HG03103 (cell line): ENCODE data around the gene ZNF33A.
"Not testable (repeated sequence)": the region's sequence is repeated elsewhere in the genome, so short reads cannot be mapped to it uniquely, and the experiment has no call there.

Source experiments
- ATAC-seq: cut with Tn5 transposase; IDR thresholded peaks from one replicate; pipeline ENCODE4 v1.9.1; 2021; ENCODE audit warnings: low read depth; ENCODE audit not compliant: unreplicated experiment

The ZNF33A gene

DNA sequence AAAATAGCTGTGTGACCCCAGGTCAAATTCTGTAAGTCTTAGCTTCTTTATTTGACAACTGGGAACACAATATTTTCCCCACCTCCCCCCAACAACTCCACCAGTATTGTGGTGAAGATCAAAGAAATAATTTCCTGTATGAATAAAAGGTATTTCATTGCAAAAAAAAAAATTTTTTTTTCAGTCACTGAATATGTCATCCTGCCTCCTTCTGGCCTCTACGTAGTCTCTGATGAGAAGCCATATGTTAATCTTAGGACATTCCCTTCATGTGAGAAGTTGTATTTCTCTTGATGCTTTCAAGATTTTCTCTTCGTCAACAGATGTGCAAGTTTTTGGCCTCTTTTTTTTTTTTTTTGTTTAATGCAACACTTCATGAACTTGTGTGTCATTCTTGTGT is 33.0 kb downstream of the ZNF33A start:
- no peak for ATAC-seq

DNA sequence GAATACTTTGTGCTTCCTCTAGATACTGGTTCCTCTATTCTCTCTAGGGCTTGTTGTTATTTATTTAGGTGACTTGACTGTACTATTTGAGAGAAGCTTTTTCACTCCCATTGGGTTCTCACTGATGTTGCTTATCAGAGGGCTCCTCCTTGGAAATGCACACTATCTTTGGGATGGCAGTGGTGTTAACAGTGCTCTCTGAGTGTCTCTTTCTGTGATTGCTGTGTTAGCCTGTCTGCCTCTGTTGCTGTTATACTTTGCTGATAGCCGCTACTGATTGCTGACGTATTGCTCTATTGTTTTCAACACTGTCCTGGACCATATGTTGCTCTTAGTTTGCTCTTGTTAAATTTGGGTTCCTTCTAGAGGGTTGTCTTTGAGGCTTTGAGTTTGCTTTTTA is 34.7 kb downstream of the ZNF33A start:
- no peak for ATAC-seq

DNA sequence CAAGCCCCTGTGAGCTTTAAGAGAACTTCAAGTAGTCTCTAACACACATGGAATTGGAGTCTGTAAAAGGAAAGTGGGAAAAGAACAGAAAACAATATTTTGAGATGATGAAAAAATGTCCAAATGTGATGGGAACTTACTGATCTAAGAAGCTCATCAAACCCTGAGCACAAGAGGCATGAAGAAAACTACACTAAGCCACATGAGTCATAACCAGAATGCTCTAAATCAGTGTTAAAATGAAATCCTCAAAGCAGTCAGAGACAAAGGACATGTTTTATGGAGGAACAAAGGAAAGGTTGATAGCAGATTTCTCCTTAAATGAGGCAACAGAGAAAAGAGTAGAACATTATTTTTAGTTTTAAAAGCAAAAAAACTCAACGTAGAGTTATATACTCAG is 37.2 kb downstream of the ZNF33A start:
- ATAC-seq, result peak; percentile 54

DNA sequence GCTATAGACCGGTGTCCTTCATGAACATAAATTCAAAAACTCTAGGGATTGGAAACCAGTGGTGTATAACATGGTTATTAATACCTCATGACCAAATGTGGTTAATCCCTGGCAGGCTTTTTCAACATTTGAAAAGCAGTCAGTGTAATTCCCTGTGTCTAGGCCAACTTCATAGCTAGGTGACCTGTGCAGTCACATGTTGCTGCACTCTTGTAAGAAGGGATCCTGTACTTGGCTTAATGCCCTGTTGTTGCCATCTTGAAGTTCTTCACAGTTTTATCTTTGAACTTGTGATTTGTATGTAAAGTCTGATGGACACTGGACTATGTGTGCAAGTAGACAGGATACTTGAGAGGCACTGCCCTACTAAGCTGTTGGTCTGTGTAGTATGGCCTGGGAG is 39.7 kb downstream of the ZNF33A start:
- ATAC-seq, result no peak

DNA sequence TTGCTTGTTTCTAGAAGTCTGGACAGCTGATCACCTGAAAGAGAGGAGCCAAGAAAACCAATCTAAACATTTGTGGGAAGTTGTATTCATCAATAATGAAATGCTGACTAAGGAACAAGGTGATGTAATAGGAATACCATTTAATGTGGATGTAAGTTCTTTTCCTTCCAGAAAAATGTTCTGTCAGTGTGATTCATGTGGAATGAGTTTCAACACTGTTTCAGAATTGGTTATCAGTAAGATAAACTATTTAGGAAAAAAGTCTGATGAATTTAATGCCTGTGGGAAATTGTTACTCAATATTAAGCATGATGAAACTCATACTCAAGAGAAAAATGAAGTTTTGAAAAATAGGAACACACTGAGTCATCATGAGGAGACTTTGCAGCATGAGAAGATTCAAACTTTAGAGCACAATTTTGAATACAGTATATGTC is 43.9 kb downstream of the ZNF33A start:
- no peak for ATAC-seq

DNA sequence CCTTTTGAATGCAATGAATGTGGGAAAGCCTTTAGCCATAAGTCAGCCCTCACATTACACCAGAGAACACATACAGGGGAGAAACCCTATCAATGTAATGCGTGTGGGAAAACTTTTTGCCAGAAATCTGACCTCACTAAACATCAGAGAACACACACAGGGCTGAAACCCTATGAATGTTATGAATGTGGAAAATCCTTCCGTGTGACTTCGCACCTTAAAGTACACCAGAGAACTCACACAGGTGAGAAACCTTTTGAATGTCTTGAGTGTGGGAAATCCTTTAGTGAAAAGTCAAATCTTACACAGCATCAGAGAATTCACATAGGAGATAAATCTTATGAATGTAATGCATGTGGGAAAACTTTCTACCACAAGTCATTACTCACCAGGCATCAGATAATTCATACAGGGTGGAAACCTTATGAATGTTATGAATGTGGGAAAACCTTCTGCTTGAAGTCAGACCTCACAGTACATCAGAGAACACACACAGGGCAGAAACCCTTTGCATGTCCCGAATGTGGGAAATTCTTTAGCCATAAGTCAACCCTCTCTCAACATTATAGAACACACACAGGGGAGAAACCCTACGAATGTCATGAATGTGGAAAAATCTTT is 44.9 kb downstream of the ZNF33A start:
- ATAC-seq, result not testable (repeated sequence)

DNA sequence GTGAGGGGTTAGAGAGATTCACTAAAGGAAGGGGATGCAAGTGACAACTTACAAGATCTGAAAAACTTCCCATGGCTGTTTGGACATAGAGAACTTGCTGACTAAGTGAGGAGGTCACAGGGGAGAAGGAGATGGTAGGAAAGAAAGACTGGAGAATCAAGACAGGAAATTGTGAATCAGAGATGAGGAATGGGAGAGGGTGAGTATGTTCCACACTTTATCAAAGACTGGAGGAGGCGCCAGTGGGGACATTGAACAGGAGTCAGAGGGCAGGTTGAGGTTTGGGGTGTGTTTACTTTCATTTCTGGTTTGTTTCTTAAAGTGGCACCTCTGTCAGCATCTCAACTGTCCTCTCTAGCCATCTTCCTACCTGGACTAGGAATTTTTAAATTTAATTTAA is 59.2 kb downstream of the ZNF33A start:
- not testable (repeated sequence) for ATAC-seq

DNA sequence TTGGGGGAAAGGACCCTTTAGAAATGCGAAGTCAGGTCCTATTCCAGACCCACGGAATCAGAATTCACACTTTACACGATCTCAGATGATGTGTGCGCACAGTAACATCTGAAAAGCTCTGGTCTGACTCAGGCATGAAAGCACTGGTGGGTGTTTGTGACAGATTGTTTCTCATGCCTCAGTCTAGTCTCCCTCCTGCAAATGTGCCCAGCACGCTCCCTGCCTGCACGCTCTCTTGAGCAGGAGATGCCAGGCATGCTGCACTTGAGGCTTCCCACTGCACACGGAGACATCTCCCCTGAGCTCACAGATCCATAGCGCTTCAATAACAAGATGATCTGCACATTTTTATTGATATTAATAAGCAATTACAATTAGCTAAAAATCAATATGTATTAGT is 60.0 kb downstream of the ZNF33A start:
- no peak for ATAC-seq

DNA sequence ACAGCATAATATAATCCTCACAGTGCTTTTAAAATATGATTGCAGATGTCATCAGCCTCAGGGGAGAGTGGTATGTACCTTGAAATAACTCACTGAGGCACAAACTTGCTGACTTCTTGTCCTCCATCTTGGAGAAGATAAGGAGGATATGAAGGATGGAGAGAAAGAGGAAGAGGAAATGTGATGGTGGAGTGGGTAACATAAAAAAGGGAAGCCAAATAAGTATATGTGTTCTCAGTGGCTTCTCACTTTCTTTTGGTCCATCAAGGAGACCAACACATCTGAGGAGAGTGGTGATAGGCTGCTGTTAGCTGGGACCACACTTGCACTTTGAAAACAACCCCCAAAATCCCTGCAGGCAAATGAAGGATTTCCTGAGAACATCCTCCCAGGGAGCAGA is 62.1 kb downstream of the ZNF33A start:
- ATAC-seq, result no peak

DNA sequence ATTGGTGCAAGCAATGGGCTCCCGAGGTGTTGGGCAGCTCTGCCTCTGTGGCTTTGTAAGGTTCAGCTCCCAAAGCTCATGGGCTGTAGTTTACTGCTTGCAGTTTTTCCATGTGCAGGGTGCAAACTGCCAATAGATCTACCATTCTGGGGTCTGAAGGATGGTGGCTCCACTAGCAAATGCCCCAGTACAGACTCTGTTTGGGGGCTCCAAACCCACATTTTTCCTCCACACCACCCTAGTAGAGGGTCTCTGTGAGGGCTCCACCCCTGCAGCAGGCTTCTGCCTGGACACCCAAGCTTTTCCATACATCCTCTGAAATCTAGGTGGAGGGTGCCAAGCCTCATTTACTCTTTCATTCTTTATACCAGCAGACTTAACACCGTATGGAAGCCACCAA is 66.2 kb downstream of the ZNF33A start:
- ATAC-seq, result no peak

DNA sequence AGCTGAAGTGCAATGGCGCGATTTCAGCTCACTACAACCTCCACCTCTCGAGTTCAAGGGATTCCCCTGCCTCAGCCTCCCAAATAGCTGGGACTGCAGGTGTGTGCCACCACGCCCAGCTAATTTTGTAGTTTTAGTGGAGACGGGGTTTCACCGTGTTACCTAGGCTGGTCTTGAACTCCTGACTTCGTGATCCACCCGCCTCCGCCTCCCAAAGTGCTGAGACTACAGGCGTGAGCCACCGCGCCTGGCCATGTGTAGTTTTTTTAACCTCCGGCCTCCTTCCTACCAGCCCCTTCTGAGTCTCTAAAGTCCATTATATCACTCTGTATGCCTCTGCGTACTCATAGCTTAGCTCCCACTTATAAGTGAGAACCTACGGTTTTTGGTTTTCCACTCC is 82.8 kb downstream of the ZNF33A start:
- ATAC-seq, result not testable (repeated sequence)

DNA sequence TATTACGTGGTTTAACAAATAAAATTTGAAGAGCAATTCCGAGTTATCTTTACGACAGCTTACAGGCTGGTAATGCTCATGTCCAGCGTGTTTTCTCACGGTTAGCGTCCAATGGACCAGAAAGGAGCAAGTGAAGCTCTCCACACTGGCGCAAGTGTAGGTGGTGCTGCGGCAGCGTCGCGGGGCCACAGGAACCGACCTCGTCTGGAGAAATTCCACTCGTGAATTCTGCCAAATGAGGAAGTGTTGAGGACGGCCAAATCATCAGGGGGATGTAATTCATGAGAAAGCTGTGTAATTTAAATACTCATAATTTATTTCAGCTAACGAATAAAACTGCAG is 83.3 kb downstream of the ZNF33A start:
- ATAC-seq, result peak; percentile 13

DNA sequence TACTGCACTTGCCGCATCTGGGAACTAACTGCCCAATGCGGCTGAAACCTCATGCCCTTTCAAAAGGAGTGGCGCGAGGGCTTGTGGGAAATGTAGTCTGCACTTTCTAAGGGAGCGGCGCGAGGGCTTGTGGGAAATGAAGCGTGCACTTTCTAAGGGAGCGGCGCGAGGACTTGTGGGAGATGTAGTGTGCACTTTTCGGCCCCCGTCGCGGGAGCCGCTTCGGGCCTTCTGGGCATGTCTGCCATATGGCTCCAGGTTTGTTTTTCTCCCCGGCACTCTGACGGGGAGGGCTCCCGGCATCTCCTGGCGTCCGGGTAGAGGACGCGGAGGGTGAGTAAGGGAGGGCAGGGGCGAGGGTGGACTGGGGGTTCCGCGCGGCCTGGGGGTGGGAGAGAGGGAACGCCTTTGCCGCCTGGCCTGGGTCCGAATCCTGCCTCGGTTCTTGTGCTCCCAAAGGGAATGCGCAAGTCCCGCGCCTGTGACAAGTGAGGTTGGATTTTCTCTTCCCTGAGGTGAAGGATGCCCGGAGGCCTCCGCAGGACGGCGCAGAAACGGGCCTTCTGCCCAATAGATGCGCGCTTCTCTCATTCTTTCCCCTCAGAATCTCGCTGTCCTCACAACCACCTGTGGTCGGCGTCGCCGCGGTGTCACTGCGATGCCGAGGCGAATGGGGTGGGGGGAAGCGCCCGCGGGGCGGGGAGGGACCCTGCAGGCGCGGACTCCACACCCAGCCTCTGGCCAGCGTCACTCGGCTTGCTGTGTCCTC is 83.9 kb downstream of the ZNF33A start, which contains the start of gene ZNF37A:
TSS of gene ZNF37A (plus strand) at position 180 of the 769 bp plus-strand sequence. CDS start 2,281 bp downstream, outside the sequence.
- peak; percentile 97 for ATAC-seq

DNA sequence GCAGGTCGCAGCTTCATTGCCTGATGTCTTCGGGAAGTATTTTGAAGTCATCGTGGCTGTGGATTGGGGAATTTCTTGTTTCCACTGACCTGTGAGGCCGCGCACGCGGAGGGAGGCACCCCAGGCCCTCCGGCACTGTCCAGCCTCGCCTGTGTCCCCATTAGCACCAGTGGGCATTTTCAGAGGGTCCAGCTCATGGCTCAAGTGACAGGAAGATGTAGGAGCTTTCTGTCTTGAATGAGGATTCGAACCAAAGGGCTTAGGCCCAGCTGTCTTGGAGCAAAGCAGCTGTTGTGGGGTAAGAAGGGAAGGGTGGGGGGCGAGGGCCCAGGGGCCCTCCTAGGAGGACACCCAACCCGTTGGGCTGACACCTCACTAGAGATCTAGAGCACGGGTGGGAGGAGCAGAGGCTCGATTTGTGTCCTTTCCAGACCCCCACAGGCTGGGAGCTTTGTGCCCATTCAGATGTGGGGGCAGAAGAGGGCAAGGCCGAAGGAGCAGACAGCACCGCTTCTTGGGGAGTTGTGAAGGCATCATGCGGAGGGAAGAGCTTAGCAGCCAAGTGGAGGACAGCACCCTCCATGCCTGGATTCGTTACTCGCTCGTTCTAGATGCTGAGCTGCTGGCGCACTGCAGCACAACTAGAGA is 84.6 kb downstream of the ZNF33A start:
- ATAC-seq, result no peak

DNA sequence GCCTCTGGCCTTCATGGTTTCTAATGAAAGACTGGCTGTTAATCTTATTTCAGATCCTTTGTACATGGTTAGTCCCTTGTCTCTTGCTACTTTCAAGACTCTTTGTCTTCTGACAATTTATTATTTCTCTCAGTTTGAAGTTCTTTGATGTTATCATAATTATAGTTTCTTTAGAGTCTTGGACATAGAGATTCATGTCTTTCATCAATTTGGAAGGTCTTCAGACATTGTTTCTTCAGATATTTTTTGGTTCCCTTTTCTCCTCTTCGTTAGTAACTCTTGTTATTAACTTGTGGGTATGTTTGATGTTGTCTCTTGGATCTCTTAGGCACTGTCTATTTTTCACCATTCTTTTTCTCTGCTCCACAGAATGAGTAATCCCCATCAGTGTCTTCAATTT is 92.4 kb downstream of the ZNF33A start:
- ATAC-seq, result no peak

DNA sequence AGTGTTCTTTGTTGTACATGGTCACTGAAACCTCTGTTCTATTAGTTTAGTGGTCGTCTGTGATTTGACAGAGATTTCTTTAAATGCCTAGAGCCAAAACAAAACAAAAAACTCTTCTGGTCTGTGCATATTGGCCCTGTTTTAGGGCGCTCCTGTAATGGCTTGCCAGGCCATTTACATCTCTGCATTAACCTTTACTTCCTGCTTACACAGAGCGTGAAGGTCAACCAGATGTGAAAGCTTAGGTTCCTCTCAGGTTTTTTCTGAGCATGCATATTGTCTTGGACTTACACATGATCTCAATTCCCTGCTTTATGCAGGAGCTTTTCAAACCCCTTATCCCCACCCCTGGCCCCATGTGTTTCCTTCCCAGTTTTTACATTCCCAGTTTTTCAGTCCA is 93.3 kb downstream of the ZNF33A start:
- ATAC-seq, result no peak

DNA sequence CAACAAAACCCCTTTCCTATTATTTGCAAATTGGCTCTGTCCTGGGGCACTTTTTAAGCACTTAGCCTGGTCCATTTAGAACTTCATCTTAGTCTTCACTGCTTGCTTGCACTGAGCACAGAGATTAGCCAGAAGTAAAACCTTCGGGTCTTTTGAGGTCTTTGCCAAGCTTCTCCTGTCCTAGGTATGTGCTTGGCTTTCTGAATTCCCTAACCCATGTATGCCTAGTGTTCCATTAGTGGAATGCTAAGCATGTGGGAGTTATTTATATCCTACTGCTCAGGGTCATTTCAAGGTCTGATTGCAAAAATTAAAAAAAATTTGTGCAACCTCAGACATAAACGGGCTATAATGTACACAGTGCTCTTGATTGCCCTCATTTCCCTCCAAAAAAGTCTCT is 101.7 kb downstream of the ZNF33A start:
- ATAC-seq, result no peak
